Left ventricle myocardium inferior (tissue), 1 donor: Measurements from ENCODE around the gene SCIN. TPM values are rescaled to one million over a fixed set of nuclear protein-coding genes. Genes with fewer than 3 reads are reported as not detected.

ENCODE experiments used
- DNase-seq: peaks from one replicate; pipeline ENCODE4 v3.0.0-alpha.2; 2020
- H3K27ac ChIP-seq: fragments of 200-600 bp; replicated peaks from 2 replicates; pipeline ENCODE4 v1.8.0; 2021
- H3K27me3 ChIP-seq: fragments of 200-600 bp; 2 replicates; pipeline ENCODE4 v1.8.0; 2021; ENCODE audit warnings: low read depth
- H3K36me3 ChIP-seq: fragments of 200-600 bp; 2 replicates; pipeline ENCODE4 v1.8.0; 2021
- H3K4me1 ChIP-seq: fragments of 200-600 bp; 2 replicates; pipeline ENCODE4 v1.8.0; 2021
- H3K4me3 ChIP-seq: fragments of 200-600 bp; 2 replicates; pipeline ENCODE4 v1.8.0; 2021; ENCODE audit warnings: mild to moderate bottlenecking, moderate library complexity
- H3K9me3 ChIP-seq: fragments of 200-600 bp; replicated peaks from 2 replicates; pipeline ENCODE4 v1.8.0; 2021
- intact Hi-C: fragments of 100-400 bp; cut with micrococcal nuclease; formaldehyde crosslinking; loops from one replicate; pipeline ENCODE4 v1.11.0; 2022
- total RNA-seq: library from RNA; stranded (reverse); fragmentation: NEBNext Ultra II Directional; extraction: Animal tissue kit (Norgen Biotek cat#: 25700); gene quantifications from one replicate; pipeline ENCODE4 v1.2.1, GENCODE V29; 2021
- TF ChIP-seq, protein P1 (sequence below): fragments of 200-600 bp; IDR thresholded peaks from 2 replicates; pipeline ENCODE4 v1.8.0; 2021; ENCODE audit warnings: antibody characterized with exemption, mild to moderate bottlenecking, borderline replicate concordance
- donor health status: DM: no; HTN: yes; CAD: no; lungs with severe emphysema.

Gene SCIN
- total RNA-seq, 1 donor from 2014 or later: not detected

DNA sequence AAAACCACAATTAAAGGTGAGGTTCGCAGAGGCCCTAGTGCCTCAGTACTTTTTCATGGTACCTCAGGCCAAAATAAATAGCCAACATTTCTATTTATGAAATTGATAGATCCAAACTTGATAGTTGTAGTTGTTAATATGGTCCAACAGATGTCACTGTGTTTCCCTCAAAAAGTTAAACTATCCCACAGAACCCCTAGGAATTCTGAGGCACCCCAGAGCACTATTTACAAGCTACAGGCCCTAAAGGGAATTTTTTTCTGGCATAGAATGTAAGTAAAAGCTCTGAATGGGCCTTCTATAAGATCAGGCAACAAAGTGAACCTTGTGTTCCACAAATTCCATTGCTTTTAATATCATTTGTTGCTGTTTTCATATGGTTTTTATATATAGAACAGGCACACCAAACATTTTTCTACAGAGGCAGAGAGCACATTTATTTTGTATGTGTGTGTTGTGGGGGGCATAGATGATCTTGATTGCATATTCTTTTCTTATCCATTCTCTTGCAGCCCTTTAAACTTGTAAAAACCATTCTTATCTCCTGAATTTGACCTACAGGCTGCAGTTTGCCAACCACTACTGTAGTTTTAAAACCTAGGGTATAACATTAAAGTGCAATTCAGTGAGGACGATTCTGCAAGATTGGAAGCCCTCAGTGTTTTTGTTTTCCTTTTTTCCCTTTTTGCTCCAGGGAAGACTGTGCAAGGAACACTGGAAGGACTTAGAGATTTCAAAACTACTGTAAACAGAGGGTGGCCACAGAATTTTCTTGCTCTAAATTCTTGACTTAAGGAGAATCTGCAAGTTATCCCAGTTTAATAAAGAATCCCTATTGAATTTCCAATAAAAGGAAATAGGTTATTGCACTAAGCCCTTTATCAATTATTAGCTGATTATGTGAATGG, 113.4 kb downstream of the SCIN start:
- intact Hi-C loops: no loop called here
- H3K36me3 ChIP-seq: no peaks in the 10 kb centered on the region
- no peak for DNase-seq
- no peaks in the 10 kb centered on the region for H3K27me3 ChIP-seq
- H3K4me1 ChIP-seq: peaks cover 19% of the 10 kb centered on the region
- no peak overlapping the region for H3K27ac ChIP-seq
- H3K4me3 ChIP-seq: no peak overlapping the region
- TF ChIP-seq, protein P1, sequence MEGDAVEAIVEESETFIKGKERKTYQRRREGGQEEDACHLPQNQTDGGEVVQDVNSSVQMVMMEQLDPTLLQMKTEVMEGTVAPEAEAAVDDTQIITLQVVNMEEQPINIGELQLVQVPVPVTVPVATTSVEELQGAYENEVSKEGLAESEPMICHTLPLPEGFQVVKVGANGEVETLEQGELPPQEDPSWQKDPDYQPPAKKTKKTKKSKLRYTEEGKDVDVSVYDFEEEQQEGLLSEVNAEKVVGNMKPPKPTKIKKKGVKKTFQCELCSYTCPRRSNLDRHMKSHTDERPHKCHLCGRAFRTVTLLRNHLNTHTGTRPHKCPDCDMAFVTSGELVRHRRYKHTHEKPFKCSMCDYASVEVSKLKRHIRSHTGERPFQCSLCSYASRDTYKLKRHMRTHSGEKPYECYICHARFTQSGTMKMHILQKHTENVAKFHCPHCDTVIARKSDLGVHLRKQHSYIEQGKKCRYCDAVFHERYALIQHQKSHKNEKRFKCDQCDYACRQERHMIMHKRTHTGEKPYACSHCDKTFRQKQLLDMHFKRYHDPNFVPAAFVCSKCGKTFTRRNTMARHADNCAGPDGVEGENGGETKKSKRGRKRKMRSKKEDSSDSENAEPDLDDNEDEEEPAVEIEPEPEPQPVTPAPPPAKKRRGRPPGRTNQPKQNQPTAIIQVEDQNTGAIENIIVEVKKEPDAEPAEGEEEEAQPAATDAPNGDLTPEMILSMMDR: peak; percentile 51
- no peaks in the 10 kb centered on the region for H3K9me3 ChIP-seq

DNA sequence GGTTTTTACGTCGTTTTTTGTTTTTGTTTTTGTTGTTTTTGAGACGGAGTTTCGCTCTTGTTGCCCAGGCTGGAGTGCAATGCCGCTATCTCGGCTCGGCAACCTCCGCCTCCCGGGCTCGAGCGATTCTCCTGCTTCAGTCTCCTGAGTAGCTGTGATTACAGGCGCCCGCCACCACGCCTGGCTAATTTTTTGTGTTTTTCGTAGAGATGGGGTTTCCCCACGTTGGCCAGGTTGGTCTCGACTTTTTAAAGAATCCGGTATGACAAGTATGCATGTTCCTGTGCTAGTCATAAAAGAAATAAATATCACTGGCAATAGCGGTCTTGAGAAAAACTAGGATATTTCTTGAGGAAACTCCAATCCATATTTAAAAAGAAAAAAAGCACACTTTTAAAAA, 114.2 kb downstream of the SCIN start:
- Histone ChIP-seq H3K27me3 (no peaks in the 10 kb centered on the region), H3K36me3 (no peaks in the 10 kb centered on the region), H3K4me1 (peaks cover 27% of the 10 kb centered on the region), H3K27ac (no peak overlapping the region), H3K9me3 (no peaks in the 10 kb centered on the region), H3K4me3 (no peak overlapping the region)
- TF ChIP-seq, protein P1: no peak
- no peak for DNase-seq
- intact Hi-C loops: loop anchor here (5.0 kb wide), 1 partner anchor 493 kb away; no protein-coding TSS in a partner anchor

DNA sequence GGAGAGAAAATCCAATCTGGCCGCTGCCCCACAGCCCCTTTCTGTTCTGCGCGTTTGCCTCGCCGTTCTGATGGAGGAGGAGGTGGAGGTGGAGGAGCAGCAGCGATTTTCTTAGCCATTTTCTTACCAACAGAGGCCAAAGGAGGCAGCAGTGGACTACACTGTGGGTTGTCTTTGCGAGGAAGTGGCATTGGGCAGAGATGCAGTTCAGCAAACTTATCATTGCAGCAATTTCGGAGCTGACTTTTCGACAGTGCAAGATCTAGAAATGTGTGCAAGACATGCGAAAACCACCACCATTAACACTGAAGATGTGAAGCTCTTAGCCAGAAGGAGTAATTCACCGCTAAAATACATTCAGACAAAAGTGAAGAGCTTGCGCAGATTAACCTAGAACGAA, 115.0 kb downstream of the SCIN start:
- Histone ChIP-seq H3K4me3 (peak overlapping the region; percentile 89), H3K9me3 (no peaks in the 10 kb centered on the region), H3K4me1 (peaks cover 35% of the 10 kb centered on the region), H3K36me3 (no peaks in the 10 kb centered on the region), H3K27me3 (no peaks in the 10 kb centered on the region), H3K27ac (peak overlapping the region; percentile 91)
- DNase-seq: no peak
- TF ChIP-seq, protein P1: peak; percentile 57
- intact Hi-C loops: loop anchor here (5.0 kb wide), 1 partner anchor 492 kb away; no protein-coding TSS in a partner anchor

DNA sequence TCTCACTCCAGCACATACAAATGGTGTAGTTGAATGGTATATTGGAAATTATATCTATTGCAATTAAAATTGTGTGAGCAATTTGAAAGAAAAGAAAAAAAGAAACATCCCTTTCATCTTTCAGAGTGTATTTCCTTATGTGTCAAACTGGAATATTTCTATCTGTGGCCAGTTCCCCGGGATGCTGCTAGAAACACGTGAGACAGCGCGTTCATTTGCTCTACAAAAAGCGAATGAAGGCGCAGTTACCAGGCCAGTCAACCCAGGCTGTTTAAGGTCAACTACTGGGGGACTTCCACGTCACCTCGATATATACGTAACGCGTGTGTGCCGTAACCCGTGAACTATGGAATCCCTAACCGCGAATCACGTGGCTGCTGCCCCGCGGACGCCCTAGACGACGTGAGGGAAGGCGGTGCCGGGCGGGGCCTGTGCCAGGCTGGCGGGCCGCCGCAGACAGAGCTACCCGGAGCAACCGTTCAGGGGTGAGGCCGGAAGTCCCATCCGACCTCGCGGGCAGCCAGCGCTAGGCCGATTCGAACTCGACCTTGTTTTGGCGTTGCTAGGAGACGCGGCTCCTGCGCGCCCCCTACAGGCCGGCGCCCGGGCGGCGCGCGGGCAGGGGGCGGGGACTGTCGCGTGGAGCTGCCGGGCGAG, 115.8 kb downstream of the SCIN start:
- no peaks in the 10 kb centered on the region for H3K27me3 ChIP-seq
- H3K27ac ChIP-seq: peak overlapping the region; percentile 91
- TF ChIP-seq, protein P1: peak; percentile 96
- peak; percentile 90 for DNase-seq
- intact Hi-C loops: loop anchor here (5.0 kb wide), 1 partner anchor 491 kb away; no protein-coding TSS in a partner anchor
- peak overlapping the region; percentile 89 for H3K4me3 ChIP-seq
- no peaks in the 10 kb centered on the region for H3K9me3 ChIP-seq
- peaks cover 42% of the 10 kb centered on the region for H3K4me1 ChIP-seq
- H3K36me3 ChIP-seq: no peaks in the 10 kb centered on the region

DNA sequence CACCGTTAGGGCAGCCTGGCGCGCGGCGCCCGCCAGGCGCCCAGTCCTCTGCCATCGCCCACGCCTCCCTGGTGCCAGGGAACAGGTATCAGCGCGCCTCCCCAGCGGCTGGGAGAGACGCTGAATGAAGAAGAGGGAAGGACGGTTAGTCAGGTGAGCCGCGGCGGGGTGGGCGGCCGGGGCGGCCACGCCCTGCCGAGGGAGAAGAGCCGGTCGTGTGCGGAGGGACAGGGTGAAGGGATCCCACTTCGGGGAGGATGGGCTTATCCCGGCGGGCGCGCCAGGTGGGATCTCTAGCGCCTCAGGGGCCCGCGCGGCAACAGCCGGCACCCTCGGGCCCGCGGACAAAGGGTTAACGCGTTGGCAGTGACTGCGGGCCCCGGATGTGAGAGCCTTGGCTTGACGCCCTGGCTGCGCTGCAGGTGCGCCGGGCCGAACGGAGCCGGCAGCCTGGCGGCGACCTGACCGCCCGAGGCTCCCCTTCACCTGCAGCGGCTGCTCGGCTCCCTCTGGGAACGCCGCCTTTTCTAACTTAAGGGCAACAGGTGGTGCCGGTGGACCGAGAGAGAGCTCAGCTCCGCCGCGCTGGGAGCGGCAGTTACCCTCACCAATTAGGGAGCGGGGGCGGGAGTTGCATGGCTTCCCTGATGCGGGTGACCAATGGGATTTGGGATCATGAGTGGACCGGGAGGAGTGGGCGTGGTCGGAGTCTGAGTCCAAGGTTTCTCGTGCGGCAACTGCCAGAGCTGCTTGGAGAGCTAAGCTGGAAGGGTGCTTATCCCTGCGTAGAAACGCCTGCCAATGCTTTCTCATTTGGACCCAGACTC, 116.6 kb downstream of the SCIN start, which contains the start of gene ARL4A:
Gene ARL4A (plus strand): TSS at position 743 of the 827 bp plus-strand sequence. CDS start 622 bp downstream, outside the sequence.
- Histone ChIP-seq H3K9me3 (no peaks in the 10 kb centered on the region), H3K27ac (peak within 1 kb of the TSS; percentile 91), H3K36me3 (no peaks in the 10 kb centered on the region), H3K27me3 (no peaks in the 10 kb centered on the region), H3K4me3 (peak within 1 kb of the TSS; percentile 89), H3K4me1 (peaks cover 42% of the 10 kb centered on the region)
- TF ChIP-seq, protein P1: peak; percentile 46
- intact Hi-C loops: loop anchor here (5.0 kb wide), 1 partner anchor 490 kb away; no protein-coding TSS in a partner anchor
- DNase-seq: peak; percentile 99
